T-helper 2 cell treated with Interferon-gamma antibody and Interleukin-4, amounts not matched to agents 5 μg/mL and 100 μg/mL, for 36 hours (primary cell): ENCODE measurements around the gene ARSJ.
"Not testable (repeated sequence)": the region's sequence is repeated elsewhere in the genome, so short reads cannot be mapped to it uniquely, and the experiment has no call there.

Experiments
- DNase-seq: peaks from one replicate; pipeline ENCODE4 v3.0.0; 2021; ENCODE audit warnings: low spot score
- H3K27ac Mint-ChIP-seq: one replicate; pipeline ENCODE4 v1.8.0; 2021; ENCODE audit warnings: mild to moderate bottlenecking, mixed read lengths
- H3K27me3 Mint-ChIP-seq: one replicate; pipeline ENCODE4 v1.8.0; 2021; ENCODE audit warnings: low read depth, mixed read lengths
- H3K36me3 Mint-ChIP-seq: one replicate; pipeline ENCODE4 v1.8.0; 2021; ENCODE audit warnings: low read depth, mixed read lengths
- H3K4me1 Mint-ChIP-seq: one replicate; pipeline ENCODE4 v1.8.0; 2021; ENCODE audit warnings: low read depth, mixed read lengths
- H3K4me3 Mint-ChIP-seq: one replicate; pipeline ENCODE4 v1.8.0; 2022; ENCODE audit warnings: mild to moderate bottlenecking, moderate library complexity, mixed read lengths
- H3K9me3 Mint-ChIP-seq: one replicate; pipeline ENCODE4 v1.8.0; 2021; ENCODE audit warnings: mixed read lengths

ARSJ gene

GRCh38 chr4:114004483-114005226 lies 25.2 kb upstream of the ARSJ start:
- Mint-ChIP-seq H3K4me3 (peak overlapping the region; percentile 42), H3K27me3 (peaks cover 14% of the 10 kb centered on the region)
- DNase-seq, H3K27ac Mint-ChIP-seq, H3K9me3 Mint-ChIP-seq, H3K36me3 Mint-ChIP-seq, H3K4me1 Mint-ChIP-seq: not testable (repeated sequence)

GRCh38 chr4:113998531-113998930 lies 19.1 kb upstream of the ARSJ start:
- DNase-seq: no peak
- Mint-ChIP-seq H3K27ac (no peak overlapping the region), H3K36me3 (no peaks in the 10 kb centered on the region), H3K4me3 (no peak overlapping the region), H3K9me3 (no peaks in the 10 kb centered on the region), H3K27me3 (peaks cover 12% of the 10 kb centered on the region), H3K4me1 (no peaks in the 10 kb centered on the region)

- Mint-ChIP-seq H3K36me3 (no peaks in the 10 kb centered on the region), H3K4me3 (no peak overlapping the region), H3K9me3 (no peaks in the 10 kb centered on the region), H3K27ac (no peak overlapping the region), H3K4me1 (no peaks in the 10 kb centered on the region), H3K27me3 (peaks cover 12% of the 10 kb centered on the region)
- no peak for DNase-seq
Observed at GRCh38 chr4:113998079-113998478, 18.6 kb upstream of the ARSJ start.

- no peak overlapping the region for H3K4me3 Mint-ChIP-seq
- no peak for DNase-seq
- H3K9me3 Mint-ChIP-seq: no peaks in the 10 kb centered on the region
- no peaks in the 10 kb centered on the region for H3K4me1 Mint-ChIP-seq
- no peak overlapping the region for H3K27ac Mint-ChIP-seq
- H3K36me3 Mint-ChIP-seq: no peaks in the 10 kb centered on the region
- peaks cover 7% of the 10 kb centered on the region for H3K27me3 Mint-ChIP-seq
Observed at GRCh38 chr4:113997206-113997605, 17.8 kb upstream of the ARSJ start.

- no peak overlapping the region for H3K27ac Mint-ChIP-seq
- no peaks in the 10 kb centered on the region for H3K9me3 Mint-ChIP-seq
- H3K27me3 Mint-ChIP-seq: peaks cover 5% of the 10 kb centered on the region
- H3K36me3 Mint-ChIP-seq: no peaks in the 10 kb centered on the region
- H3K4me3 Mint-ChIP-seq: no peak overlapping the region
- no peaks in the 10 kb centered on the region for H3K4me1 Mint-ChIP-seq
- DNase-seq: no peak
Observed at GRCh38 chr4:113996599-113997177, 17.2 kb upstream of the ARSJ start.

DNA sequence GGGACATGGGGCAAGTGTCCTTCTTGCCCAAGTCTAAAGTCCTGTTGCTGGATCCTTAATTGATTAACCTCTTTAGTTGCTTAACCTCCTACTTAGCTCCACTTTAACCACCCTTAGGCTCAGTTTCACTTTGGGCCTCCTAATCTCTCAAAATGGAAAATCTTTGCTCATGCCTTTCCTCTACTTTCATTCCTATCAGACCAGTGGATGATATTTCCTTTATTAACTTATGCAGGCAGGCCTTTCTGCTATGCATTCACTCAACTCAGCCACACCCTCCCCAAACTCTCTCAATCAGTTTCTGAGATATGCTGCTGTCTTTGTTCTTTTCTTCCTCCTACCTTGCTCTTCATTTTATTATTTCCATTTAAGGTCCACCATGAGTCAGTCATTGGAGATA lies 14.4 kb upstream of the ARSJ start:
- DNase-seq: no peak
- Mint-ChIP-seq H3K27me3 (peaks cover 4% of the 10 kb centered on the region), H3K4me3 (no peak overlapping the region), H3K4me1 (no peaks in the 10 kb centered on the region), H3K27ac (no peak overlapping the region), H3K36me3 (no peaks in the 10 kb centered on the region), H3K9me3 (no peaks in the 10 kb centered on the region)

DNA sequence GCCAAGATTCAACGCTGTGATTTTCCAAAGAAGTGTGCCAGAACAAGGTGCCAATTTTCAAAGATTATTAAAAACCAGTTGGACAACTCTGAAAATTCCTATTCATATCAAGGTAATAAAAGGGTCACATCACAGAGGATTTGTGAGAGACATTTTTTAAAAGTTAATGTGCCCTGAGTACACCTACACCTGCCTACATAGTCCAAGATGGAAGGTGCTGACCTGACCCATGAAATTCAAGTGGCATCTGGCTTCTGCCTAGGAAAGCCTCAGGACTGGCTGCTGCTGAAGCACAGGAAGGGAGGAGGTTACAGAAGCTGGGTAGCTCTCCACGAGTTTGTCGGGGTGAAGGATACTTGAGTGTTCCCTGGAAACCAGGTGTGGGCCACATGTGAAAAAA lies 11.4 kb upstream of the ARSJ start:
- Mint-ChIP-seq H3K4me3 (no peak overlapping the region), H3K9me3 (peaks cover 3% of the 10 kb centered on the region), H3K27ac (no peak overlapping the region), H3K27me3 (peaks cover 3% of the 10 kb centered on the region), H3K4me1 (no peaks in the 10 kb centered on the region), H3K36me3 (no peaks in the 10 kb centered on the region)
- DNase-seq: no peak

- Mint-ChIP-seq H3K4me1 (no peaks in the 10 kb centered on the region), H3K4me3 (no peak overlapping the region), H3K27me3 (peaks cover 3% of the 10 kb centered on the region), H3K9me3 (peaks cover 3% of the 10 kb centered on the region), H3K27ac (no peak overlapping the region), H3K36me3 (no peaks in the 10 kb centered on the region)
- DNase-seq: no peak
Observed at GRCh38 chr4:113987382-113987941, 8.0 kb upstream of the ARSJ start.

DNA sequence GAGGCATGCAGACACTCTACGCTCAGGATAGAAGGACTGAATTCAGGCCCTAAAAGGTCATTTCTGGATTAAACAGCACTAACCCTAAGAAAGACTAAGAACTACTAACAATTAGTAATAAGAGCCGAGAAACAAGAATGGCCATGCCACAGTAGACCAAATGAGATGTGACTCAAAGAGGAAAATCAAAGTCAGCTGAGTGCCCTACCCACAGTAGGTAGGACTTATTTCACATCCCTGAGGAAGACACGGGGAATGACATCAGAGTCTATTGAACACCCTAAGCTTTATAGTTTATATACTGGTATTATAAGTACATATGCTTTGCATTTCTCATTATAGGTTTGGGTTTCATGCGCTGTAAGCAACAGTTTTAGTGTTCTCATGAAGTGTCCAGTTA lies 2.7 kb upstream of the ARSJ start:
- Mint-ChIP-seq H3K27ac (no peak overlapping the region), H3K27me3 (peaks cover 48% of the 10 kb centered on the region), H3K4me1 (peaks cover 9% of the 10 kb centered on the region), H3K9me3 (peaks cover 3% of the 10 kb centered on the region), H3K36me3 (no peaks in the 10 kb centered on the region), H3K4me3 (no peak overlapping the region)
- DNase-seq: no peak

- Mint-ChIP-seq H3K4me3 (no peak overlapping the region), H3K27ac (no peak overlapping the region), H3K4me1 (peaks cover 9% of the 10 kb centered on the region), H3K27me3 (peaks cover 52% of the 10 kb centered on the region), H3K9me3 (peaks cover 3% of the 10 kb centered on the region), H3K36me3 (no peaks in the 10 kb centered on the region)
- no peak for DNase-seq
Observed at GRCh38 chr4:113981591-113981990, 2.1 kb upstream of the ARSJ start.

- Mint-ChIP-seq H3K27me3 (peaks cover 61% of the 10 kb centered on the region), H3K4me1 (peaks cover 9% of the 10 kb centered on the region), H3K36me3 (no peaks in the 10 kb centered on the region), H3K27ac (no peak overlapping the region), H3K4me3 (peak overlapping the region; percentile 64), H3K9me3 (no peaks in the 10 kb centered on the region)
- no peak for DNase-seq
Observed at GRCh38 chr4:113979905-113980615, 613 bp upstream of the ARSJ start.

- no peak for DNase-seq
- Mint-ChIP-seq H3K4me3 (peak overlapping the region; percentile 64), H3K9me3 (no peaks in the 10 kb centered on the region), H3K27ac (no peak overlapping the region), H3K36me3 (no peaks in the 10 kb centered on the region), H3K4me1 (peaks cover 9% of the 10 kb centered on the region), H3K27me3 (peaks cover 68% of the 10 kb centered on the region)
Observed at GRCh38 chr4:113978561-113979147, 793 bp downstream of the ARSJ start.

DNA sequence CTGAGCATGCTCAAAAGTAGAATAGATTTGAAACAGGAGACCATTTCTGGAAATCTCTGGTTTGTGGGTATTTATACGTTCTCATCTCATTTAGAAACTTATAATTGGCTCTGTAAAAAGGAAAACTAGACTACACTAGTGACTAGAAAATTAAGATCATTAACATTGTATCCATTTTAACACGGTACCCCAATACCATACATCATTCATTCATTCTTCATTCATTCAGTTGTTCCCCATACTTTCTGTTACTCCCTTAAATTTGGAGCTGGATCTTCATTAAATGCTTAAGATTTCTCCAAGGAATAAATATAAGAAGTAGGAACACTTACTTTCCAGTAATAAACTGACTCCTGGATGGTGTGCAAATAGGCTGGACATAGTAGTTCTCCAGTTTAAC lies 1.3 kb downstream of the ARSJ start:
- DNase-seq: no peak
- Mint-ChIP-seq H3K27me3 (peaks cover 68% of the 10 kb centered on the region), H3K27ac (no peak overlapping the region), H3K4me3 (no peak overlapping the region), H3K9me3 (no peaks in the 10 kb centered on the region), H3K4me1 (peaks cover 9% of the 10 kb centered on the region), H3K36me3 (no peaks in the 10 kb centered on the region)

- H3K4me3 Mint-ChIP-seq: no peak overlapping the region
- no peak for DNase-seq
- no peaks in the 10 kb centered on the region for H3K9me3 Mint-ChIP-seq
- no peaks in the 10 kb centered on the region for H3K36me3 Mint-ChIP-seq
- H3K27ac Mint-ChIP-seq: no peak overlapping the region
- peaks cover 9% of the 10 kb centered on the region for H3K4me1 Mint-ChIP-seq
- H3K27me3 Mint-ChIP-seq: peaks cover 65% of the 10 kb centered on the region
Observed at GRCh38 chr4:113977526-113977855, 2.0 kb downstream of the ARSJ start.
